Panc1 (cell line): ENCODE results near the gene LDHA. TPM values are rescaled to one million over a fixed set of nuclear protein-coding genes. Genes with fewer than 3 reads are reported as not detected.
A peak's percentile ranks its signal among the peaks of the same experiment; 100 is the strongest.

Experiments
- ATAC-seq: fragments of 200-7000 bp; cut with Tn5 transposase; 2 replicates; pipeline ENCODE4 v1.9.1; 2020; ENCODE audit warnings: mild to moderate bottlenecking, moderate library complexity
- BruUV-seq: library from RNA; stranded (reverse); fragments of 400-500 nt; replicated peaks from 2 replicates; lab custom pipeline; 2021; lab: Mats Ljungman, UMichigan
- CTCF ChIA-PET: fragments of 300-600 bp; sonication (Branson Sonifier 250); formaldehyde crosslinking; loops from one replicate; lab custom pipeline; 2022; ENCODE audit warnings: antibody characterized with exemption; lab: Charles Lee
- POLR2A ChIA-PET: fragments of 300-600 bp; sonication (Branson Sonifier 250); formaldehyde crosslinking; loops from one replicate; lab custom pipeline; 2022; ENCODE audit warnings: antibody characterized with exemption; lab: Charles Lee
- DNase-seq: peaks from one replicate; pipeline ENCODE4 v3.0.0-alpha.2; 2010; ENCODE audit warnings: low read depth, low spot score
- H3K27ac ChIP-seq: 2 replicates; pipeline ENCODE4 v1.5.1; 2011; ENCODE audit warnings: mild to moderate bottlenecking, low read length, inconsistent platforms
- H3K27me3 ChIP-seq: fragments of 200-500 bp; sonication (Bioruptor generic); 2 replicates; pipeline ENCODE4 v1.6.0; 2014; ENCODE audit warnings: low read length, inconsistent platforms; ENCODE audit not compliant: control insufficient read depth, insufficient read depth
- H3K36me3 ChIP-seq: fragments of 200-500 bp; sonication (Bioruptor generic); 2 replicates; pipeline ENCODE4 v1.5.1; 2014; ENCODE audit warnings: inconsistent platforms, mild to moderate bottlenecking, low read length, moderate library complexity; ENCODE audit not compliant: control insufficient read depth, insufficient read depth
- H3K4me1 ChIP-seq: 2 replicates; pipeline ENCODE4 v1.5.1; 2011; ENCODE audit warnings: inconsistent platforms, mild to moderate bottlenecking, low read length, moderate library complexity; ENCODE audit not compliant: control insufficient read depth, insufficient read depth
- H3K4me3 ChIP-seq, 2 experiments: 2 replicates each; pipeline ENCODE4 v1.5.1; 2011 to 2012; ENCODE audit warnings: low read depth in 2 of 2, low read length in 2 of 2, mild to moderate bottlenecking in 2 of 2, inconsistent platforms in 1 of 2, moderate library complexity in 1 of 2
- H3K9me3 ChIP-seq: fragments of 200-500 bp; sonication (Bioruptor generic); 2 replicates; pipeline ENCODE4 v1.5.1; 2014; ENCODE audit warnings: low read depth, mild to moderate bottlenecking, inconsistent platforms, low read length, moderate library complexity; ENCODE audit not compliant: control insufficient read depth, insufficient read depth
- POLR2AphosphoS5 ChIP-seq: IDR thresholded peaks from 2 replicates; pipeline ENCODE4 v1.6.1; 2012; ENCODE audit warnings: mild to moderate bottlenecking, low read depth, low read length, moderate library complexity
- SIN3A ChIP-seq: IDR thresholded peaks from 2 replicates; pipeline ENCODE4 v1.6.1; 2012; ENCODE audit warnings: low read depth, mild to moderate bottlenecking, low read length, moderate library complexity, borderline replicate concordance; ENCODE audit not compliant: insufficient read depth
- TCF7L2 ChIP-seq: IDR thresholded peaks from 2 replicates; pipeline ENCODE4 v1.6.1; 2011; ENCODE audit warnings: mild to moderate bottlenecking, low read depth, low read length, inconsistent platforms
- in situ Hi-C: cut with HindIII; loops from 2 replicates; pipeline ENCODE4 v1.10.0; 2016; ENCODE audit warnings: low sequenced_read_pairs, low pct_unique_long_range_greater_than_20kb
- intact Hi-C: fragments of 100-400 bp; cut with micrococcal nuclease; formaldehyde crosslinking; loops from one replicate; pipeline ENCODE4 v1.10.0; 2022; ENCODE audit not compliant: unreplicated experiment
- total RNA-seq: library from RNA; stranded (reverse); gene quantifications from one replicate; pipeline ENCODE4 v1.2.1, GENCODE V29; 2021; ENCODE audit not compliant: unreplicated experiment
- TF ChIP-seq, protein P1 (sequence below): fragments of 450-650 bp; IDR thresholded peaks from 2 replicates; pipeline ENCODE4 v1.5.1; 2017; ENCODE audit warnings: mild to moderate bottlenecking
- TF ChIP-seq, protein P2 (sequence below), 2 experiments: IDR thresholded peaks; 2 replicates each; pipeline ENCODE4 v1.6.1; 2011 to 2012; ENCODE audit warnings: low read depth in 2 of 2, control low read depth in 1 of 2, low read length in 1 of 2, mild to moderate bottlenecking in 1 of 2, moderate library complexity in 1 of 2; ENCODE audit not compliant: insufficient read depth in 1 of 2

The LDHA gene
- total RNA-seq, 1 experiment from 2014 or later, result 894 TPM

DNA sequence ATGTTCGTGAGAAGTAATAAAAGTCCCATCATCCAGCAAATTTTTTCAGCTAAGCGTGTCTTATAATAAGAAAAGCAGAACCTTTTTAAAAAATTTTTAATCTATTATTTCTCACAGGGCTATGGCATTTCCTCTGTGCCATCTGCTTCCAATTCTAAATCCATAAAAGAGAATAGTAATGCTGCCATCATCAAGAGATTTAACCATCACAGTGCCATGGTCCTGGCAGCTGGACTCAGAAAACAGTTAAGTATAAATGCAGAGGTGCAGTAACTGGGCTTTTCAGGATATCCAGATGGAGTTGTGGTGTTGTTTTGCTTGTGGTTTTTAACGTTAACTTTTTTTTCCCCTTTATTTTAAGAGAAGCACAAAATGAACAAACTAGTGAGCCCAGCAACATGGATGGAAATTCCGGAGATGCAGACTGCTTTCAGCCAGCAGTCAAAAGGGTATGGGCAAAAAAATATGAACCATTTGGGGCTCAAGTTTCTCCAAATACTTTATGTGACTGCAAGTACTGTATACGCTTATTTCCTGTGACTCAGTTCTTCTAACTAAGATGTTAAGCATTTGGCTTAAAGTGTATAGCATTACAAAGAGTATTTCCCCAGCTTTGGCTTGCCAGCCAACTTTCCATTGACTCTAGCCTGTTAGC is 46.8 kb upstream of the LDHA start:
- H3K27me3 ChIP-seq, result no peaks in the 10 kb centered on the region
- CTCF ChIA-PET, result no interaction called here
- no peak for DNase-seq
- TF ChIP-seq SIN3A (no peak), POLR2AphosphoS5 (no peak), TCF7L2 (no peak)
- TF ChIP-seq, protein P1, sequence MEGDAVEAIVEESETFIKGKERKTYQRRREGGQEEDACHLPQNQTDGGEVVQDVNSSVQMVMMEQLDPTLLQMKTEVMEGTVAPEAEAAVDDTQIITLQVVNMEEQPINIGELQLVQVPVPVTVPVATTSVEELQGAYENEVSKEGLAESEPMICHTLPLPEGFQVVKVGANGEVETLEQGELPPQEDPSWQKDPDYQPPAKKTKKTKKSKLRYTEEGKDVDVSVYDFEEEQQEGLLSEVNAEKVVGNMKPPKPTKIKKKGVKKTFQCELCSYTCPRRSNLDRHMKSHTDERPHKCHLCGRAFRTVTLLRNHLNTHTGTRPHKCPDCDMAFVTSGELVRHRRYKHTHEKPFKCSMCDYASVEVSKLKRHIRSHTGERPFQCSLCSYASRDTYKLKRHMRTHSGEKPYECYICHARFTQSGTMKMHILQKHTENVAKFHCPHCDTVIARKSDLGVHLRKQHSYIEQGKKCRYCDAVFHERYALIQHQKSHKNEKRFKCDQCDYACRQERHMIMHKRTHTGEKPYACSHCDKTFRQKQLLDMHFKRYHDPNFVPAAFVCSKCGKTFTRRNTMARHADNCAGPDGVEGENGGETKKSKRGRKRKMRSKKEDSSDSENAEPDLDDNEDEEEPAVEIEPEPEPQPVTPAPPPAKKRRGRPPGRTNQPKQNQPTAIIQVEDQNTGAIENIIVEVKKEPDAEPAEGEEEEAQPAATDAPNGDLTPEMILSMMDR, result no peak
- TF ChIP-seq, protein P2, sequence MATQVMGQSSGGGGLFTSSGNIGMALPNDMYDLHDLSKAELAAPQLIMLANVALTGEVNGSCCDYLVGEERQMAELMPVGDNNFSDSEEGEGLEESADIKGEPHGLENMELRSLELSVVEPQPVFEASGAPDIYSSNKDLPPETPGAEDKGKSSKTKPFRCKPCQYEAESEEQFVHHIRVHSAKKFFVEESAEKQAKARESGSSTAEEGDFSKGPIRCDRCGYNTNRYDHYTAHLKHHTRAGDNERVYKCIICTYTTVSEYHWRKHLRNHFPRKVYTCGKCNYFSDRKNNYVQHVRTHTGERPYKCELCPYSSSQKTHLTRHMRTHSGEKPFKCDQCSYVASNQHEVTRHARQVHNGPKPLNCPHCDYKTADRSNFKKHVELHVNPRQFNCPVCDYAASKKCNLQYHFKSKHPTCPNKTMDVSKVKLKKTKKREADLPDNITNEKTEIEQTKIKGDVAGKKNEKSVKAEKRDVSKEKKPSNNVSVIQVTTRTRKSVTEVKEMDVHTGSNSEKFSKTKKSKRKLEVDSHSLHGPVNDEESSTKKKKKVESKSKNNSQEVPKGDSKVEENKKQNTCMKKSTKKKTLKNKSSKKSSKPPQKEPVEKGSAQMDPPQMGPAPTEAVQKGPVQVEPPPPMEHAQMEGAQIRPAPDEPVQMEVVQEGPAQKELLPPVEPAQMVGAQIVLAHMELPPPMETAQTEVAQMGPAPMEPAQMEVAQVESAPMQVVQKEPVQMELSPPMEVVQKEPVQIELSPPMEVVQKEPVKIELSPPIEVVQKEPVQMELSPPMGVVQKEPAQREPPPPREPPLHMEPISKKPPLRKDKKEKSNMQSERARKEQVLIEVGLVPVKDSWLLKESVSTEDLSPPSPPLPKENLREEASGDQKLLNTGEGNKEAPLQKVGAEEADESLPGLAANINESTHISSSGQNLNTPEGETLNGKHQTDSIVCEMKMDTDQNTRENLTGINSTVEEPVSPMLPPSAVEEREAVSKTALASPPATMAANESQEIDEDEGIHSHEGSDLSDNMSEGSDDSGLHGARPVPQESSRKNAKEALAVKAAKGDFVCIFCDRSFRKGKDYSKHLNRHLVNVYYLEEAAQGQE (IDR thresholded peaks at IDR 0.05; ENCODE audit: insufficient read depth in 1 of 2, low read depth in 2 of 2, low read length in 1 of 2), result no peak
- H3K9me3 ChIP-seq, result no peaks in the 10 kb centered on the region
- POLR2A ChIA-PET, result interaction anchor here (0.9 kb wide), 1 partner anchor 47 kb away, joined by 3 read pairs; the partner anchor contains the start of gene LDHA
- H3K36me3 ChIP-seq, result peaks cover 25% of the 10 kb centered on the region
- H3K4me1 ChIP-seq, result no peaks in the 10 kb centered on the region
- BruUV-seq, result TSS peak; percentile 2
- intact Hi-C loops, result no loop called here
- no peak overlapping the region for H3K27ac ChIP-seq
- in situ Hi-C loops, result no loop called here
- no peak for ATAC-seq
- H3K4me3 ChIP-seq, result no peak overlapping the region

DNA sequence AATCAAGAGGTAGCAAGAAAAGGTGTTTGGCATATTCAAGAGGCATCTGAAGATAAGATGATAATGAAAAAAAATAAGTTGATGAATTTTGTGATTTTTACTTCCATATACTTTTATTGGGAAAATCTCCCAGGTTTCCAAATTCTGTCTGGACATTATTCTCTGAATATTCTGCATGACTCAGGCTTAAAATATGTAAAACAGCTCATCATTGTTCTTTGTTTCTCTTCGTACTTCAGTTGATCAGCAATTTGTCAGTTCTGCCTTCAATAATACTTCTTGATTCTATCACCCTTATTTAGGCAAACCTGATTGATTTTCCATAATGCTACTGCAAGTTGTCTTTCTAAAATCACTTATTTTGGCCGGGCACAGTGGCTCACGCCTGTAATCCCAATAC is 41.8 kb upstream of the LDHA start:
- no peaks in the 10 kb centered on the region for H3K27me3 ChIP-seq
- no peaks in the 10 kb centered on the region for H3K9me3 ChIP-seq
- ATAC-seq, result no peak
- H3K27ac ChIP-seq, result no peak overlapping the region
- no peak for DNase-seq
- ChIA-PET CTCF (no interaction called here), POLR2A (no interaction called here)
- in situ Hi-C loops, result no loop called here
- H3K36me3 ChIP-seq, result peaks cover 30% of the 10 kb centered on the region
- no peak overlapping the region for H3K4me3 ChIP-seq
- intact Hi-C loops, result no loop called here
- H3K4me1 ChIP-seq, result no peaks in the 10 kb centered on the region
- BruUV-seq, result no TSS peak
- TF ChIP-seq POLR2AphosphoS5, result no peak
- no peak for TF ChIP-seq SIN3A
- TF ChIP-seq, protein P2 (IDR thresholded peaks at IDR 0.05; ENCODE audit: insufficient read depth in 1 of 2, low read depth in 2 of 2, low read length in 1 of 2), result no peak
- no peak for TF ChIP-seq TCF7L2
- TF ChIP-seq, protein P1, result no peak
